Smooth muscle cell (in vitro differentiated cells): Measurements from ENCODE around the gene MVB12B. TPM values are rescaled to one million over a fixed set of nuclear protein-coding genes. Genes with fewer than 3 reads are reported as not detected.

ENCODE experiments used
- DNase-seq: peaks from one replicate; lab custom pipeline; 2025; ENCODE audit not compliant: unreplicated experiment; lab: John Stamatoyannopoulos, UW
- H2AFZ ChIP-seq: fragments of 200-600 bp; sonication (generic); 2 replicates; pipeline ENCODE4 v1.6.0; 2016; ENCODE audit warnings: antibody characterized with exemption, low read depth, mild to moderate bottlenecking
- H3F3A ChIP-seq: fragments of 200-600 bp; sonication (generic); 2 replicates; pipeline ENCODE4 v1.6.0; 2017; ENCODE audit warnings: antibody characterized with exemption, low read depth
- H3K27ac ChIP-seq: fragments of 200-600 bp; sonication (generic); 2 replicates; pipeline ENCODE4 v1.5.1; 2016; ENCODE audit warnings: low read depth, mild to moderate bottlenecking
- H3K27me3 ChIP-seq: fragments of 200-600 bp; sonication (generic); 2 replicates; pipeline ENCODE4 v1.6.1; 2016; ENCODE audit warnings: low read depth, mild to moderate bottlenecking
- H3K36me3 ChIP-seq: fragments of 200-600 bp; sonication (generic); 2 replicates; pipeline ENCODE4 v1.5.1; 2016; ENCODE audit warnings: low read depth
- H3K4me1 ChIP-seq: fragments of 200-600 bp; sonication (generic); 2 replicates; pipeline ENCODE4 v1.5.1; 2016; ENCODE audit warnings: low read depth
- H3K4me2 ChIP-seq: fragments of 200-600 bp; sonication (generic); 2 replicates; pipeline ENCODE4 v1.6.0; 2016; ENCODE audit warnings: mild to moderate bottlenecking
- H3K4me3 ChIP-seq: fragments of 200-600 bp; sonication (generic); 2 replicates; pipeline ENCODE4 v1.5.1; 2016; ENCODE audit warnings: mild to moderate bottlenecking
- H3K79me2 ChIP-seq: fragments of 200-600 bp; sonication (generic); 2 replicates; pipeline ENCODE4 v1.6.0; 2016; ENCODE audit warnings: low read depth, mild to moderate bottlenecking
- H3K9ac ChIP-seq: fragments of 200-600 bp; sonication (generic); 2 replicates; pipeline ENCODE4 v1.6.0; 2016; ENCODE audit warnings: low read depth
- H3K9me3 ChIP-seq: fragments of 200-600 bp; sonication (generic); replicated peaks from 2 replicates; pipeline ENCODE4 v1.5.1; 2016; ENCODE audit warnings: low read depth
- H4K20me1 ChIP-seq: fragments of 200-600 bp; sonication (generic); 2 replicates; pipeline ENCODE4 v1.6.0; 2016; ENCODE audit warnings: low read depth
- CTCF ChIP-seq: fragments of 200-600 bp; sonication (generic); IDR thresholded peaks from 2 replicates; pipeline ENCODE4 v1.5.1; 2017; ENCODE audit warnings: borderline replicate concordance, mild to moderate bottlenecking, antibody characterized with exemption; ENCODE audit not compliant: insufficient read depth, poor library complexity, severe bottlenecking
- WGBS: methylation state at CpG from one replicate; pipeline ENCODE4 v1.1.7; 2016; ENCODE audit warnings: low lambda C conversion rate; 5-methylcytosine and 5-hydroxymethylcytosine counted together
- polyA plus RNA-seq: library from polyadenylated mRNA; unstranded; fragments of >200 nt; fragmentation: Nextera tagmentation; extraction: Ambion mirVana; gene quantifications from 2 replicates; pipeline ENCODE4 v1.2.1, GENCODE V29; 2016
- total RNA-seq: library from RNA; depleted of rRNA; stranded (reverse); fragments of >200 nt; gene quantifications from 2 replicates; pipeline ENCODE4 v1.2.3, GENCODE V29; 2014

MVB12B gene
- total and polyA plus RNA-seq, 2 experiments from 2014 or later, result 4.3 to 5.4 TPM

GRCh38 chr9:126504977-126505455, 178.4 kb downstream of the MVB12B start:
- 93% methylated on average over 11 of the region's 11 CpGs for WGBS
- TF ChIP-seq CTCF, result no peak
- H2AFZ ChIP-seq, result no peak overlapping the region

DNA sequence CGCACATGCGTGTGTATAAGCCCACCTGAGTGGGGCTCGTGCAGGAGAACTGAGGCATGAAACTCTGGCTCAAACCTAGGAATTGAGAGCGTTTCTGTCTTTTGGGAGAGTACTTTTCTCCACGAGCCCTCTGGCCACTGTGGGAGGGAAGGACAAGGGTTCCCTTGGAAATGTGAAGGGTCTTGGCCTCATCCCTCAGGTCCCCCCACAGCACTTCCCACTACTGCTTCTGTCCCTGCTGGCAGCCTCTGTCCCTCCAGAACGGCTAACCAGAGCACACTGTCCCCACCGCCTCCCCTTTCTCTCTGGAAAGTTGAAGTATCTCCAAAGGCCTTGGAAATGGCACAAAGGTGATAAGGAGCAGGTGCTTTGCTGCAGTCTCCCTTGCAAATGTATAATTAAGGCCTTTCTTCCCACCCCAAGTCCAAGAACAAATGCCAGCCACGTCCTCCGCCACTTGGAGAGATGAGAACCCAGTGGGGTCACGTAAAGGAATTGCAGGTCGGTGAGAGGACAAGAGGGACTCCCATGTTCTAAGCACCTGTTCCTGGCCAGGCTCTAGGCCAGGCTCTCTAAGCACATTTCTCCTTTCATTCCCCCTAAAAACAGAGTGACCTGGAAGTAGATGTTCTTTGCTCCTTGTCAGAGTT, 179.2 kb downstream of the MVB12B start:
- Histone ChIP-seq H3K9me3 (no peaks in the 10 kb centered on the region), H3K27ac (no peak overlapping the region), H3F3A (no peaks in the 10 kb centered on the region), H3K9ac (no peak overlapping the region), H3K4me1 (no peaks in the 10 kb centered on the region), H3K36me3 (no peaks in the 10 kb centered on the region), H2AFZ (no peak overlapping the region), H4K20me1 (no peaks in the 10 kb centered on the region), H3K4me2 (no peak overlapping the region), H3K79me2 (no peaks in the 10 kb centered on the region), H3K27me3 (no peaks in the 10 kb centered on the region), H3K4me3 (no peak overlapping the region)
- no peak for TF ChIP-seq CTCF
- 92% methylated on average over 10 of the region's 11 CpGs for WGBS
- no peak for DNase-seq

More at GRCh38 chr9:126504977-126505455, 178.4 kb downstream of the MVB12B start:
- no peak overlapping the region for H3K27ac ChIP-seq
- no peak for DNase-seq
- no peaks in the 10 kb centered on the region for H3K79me2 ChIP-seq
- H3K4me3 ChIP-seq, result no peak overlapping the region
- H3K27me3 ChIP-seq, result peaks cover 7% of the 10 kb centered on the region
- H3K4me2 ChIP-seq, result no peak overlapping the region
- no peaks in the 10 kb centered on the region for H3K36me3 ChIP-seq
- H3F3A ChIP-seq, result no peaks in the 10 kb centered on the region
- H3K4me1 ChIP-seq, result peaks cover under 1% of the 10 kb centered on the region
- no peak overlapping the region for H3K9ac ChIP-seq
- H4K20me1 ChIP-seq, result peaks cover 8% of the 10 kb centered on the region
- H3K9me3 ChIP-seq, result no peaks in the 10 kb centered on the region

DNA sequence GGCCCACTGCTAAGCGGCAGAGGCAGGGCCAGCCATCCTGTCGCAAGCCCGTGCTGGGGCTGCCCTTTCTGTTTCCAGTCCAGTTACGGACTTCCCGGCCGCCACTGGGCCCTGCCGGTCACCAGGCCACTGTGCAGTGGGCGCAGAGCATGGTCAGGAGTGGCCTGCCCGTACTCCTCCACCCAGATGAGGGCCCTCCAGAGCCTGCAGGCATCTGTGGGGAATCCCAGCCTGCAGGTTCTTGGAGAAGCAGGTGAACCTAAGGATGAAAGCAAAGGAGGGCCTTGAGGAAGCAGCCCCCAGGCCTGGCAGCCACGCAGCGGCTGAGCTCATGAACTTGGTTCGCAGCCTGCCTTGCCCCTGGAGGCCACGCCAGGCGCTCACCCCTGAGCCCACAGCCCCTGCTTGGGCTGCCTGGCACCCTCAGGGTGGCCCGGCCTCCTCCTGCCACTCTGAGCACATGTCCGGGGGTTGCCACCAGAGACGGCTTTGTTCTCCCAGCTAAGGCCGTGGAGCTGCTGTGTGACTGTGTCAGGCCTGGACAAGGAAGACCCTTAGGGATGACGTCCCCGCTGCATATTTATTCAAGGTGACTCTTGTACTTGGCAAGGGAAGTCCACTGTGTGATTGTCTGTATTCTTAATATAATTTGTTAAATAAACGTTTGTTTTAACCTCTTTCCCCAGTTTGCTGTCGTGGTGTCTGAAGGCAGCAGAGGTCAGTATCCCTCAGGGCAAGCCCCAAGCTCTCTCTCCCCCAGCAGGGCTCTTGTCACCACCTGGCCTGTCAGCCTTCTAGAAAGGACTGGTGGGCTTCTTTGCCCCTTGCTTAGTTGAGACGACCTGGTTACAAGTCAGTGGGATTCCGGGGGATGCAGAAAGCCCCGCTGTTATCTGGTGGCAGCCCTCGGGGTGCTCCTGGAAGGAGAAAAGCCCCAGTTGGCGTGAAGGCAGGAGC, 180.0 kb downstream of the MVB12B start:
- Histone ChIP-seq H3K9ac (no peak overlapping the region), H2AFZ (no peak overlapping the region), H3K4me1 (no peaks in the 10 kb centered on the region), H4K20me1 (no peaks in the 10 kb centered on the region), H3K4me2 (no peak overlapping the region), H3K9me3 (no peaks in the 10 kb centered on the region), H3K27me3 (no peaks in the 10 kb centered on the region), H3K27ac (no peak overlapping the region), H3F3A (no peaks in the 10 kb centered on the region), H3K4me3 (no peak overlapping the region), H3K79me2 (no peaks in the 10 kb centered on the region), H3K36me3 (no peaks in the 10 kb centered on the region)
- no peak for TF ChIP-seq CTCF
- 88% methylated on average over 27 of the region's 27 CpGs for WGBS
- DNase-seq, result no peak
